HG03095 (cell line): Measurements from ENCODE around the gene BRD1.

Experiments used
- ATAC-seq: cut with Tn5 transposase; IDR thresholded peaks from one replicate; pipeline ENCODE4 v1.9.1; 2021; ENCODE audit warnings: moderate library complexity; ENCODE audit not compliant: unreplicated experiment

Gene BRD1

DNA sequence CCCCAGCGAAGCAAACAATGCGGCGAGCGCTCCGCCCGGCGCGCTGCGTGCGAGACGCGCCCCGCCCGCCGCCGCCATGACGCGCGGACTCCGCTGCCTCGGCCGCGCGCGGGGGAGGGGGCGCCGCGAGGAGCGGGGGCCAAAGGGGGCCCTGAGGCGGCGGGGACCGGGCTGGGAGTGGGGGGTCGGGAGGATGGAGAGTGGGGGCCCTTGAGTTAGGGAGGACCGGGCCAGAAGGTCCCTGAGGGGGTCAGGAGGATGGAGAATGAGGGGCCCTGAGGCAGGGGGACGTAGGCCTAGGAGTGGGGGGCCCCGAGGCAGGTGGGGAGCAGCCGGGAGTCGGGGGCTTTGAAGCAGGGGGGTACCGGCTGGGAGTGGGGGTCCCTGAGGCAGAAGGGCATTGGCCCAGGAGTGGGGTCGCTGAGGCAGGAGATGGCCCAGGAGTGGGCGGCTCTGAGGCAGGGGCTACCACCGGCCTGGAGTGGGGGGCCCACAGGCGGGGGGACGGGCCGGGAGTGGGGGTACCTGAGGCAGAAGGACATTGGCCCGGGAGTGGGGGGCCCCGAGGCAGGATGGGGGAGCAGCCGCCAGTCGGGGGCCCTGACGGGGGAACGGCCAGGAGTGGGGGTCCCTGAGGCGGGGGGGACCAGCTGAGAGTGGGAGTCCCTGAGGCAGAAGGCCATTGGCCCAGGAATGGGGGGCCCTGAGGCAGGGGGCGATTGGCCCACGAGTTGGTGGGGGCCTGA, at the start of gene BRD1:
BRD1 (minus strand) TSS at position 21 of the 746 bp plus-strand sequence. CDS start 3,556 bp downstream, outside the sequence.
- no peak for ATAC-seq

DNA sequence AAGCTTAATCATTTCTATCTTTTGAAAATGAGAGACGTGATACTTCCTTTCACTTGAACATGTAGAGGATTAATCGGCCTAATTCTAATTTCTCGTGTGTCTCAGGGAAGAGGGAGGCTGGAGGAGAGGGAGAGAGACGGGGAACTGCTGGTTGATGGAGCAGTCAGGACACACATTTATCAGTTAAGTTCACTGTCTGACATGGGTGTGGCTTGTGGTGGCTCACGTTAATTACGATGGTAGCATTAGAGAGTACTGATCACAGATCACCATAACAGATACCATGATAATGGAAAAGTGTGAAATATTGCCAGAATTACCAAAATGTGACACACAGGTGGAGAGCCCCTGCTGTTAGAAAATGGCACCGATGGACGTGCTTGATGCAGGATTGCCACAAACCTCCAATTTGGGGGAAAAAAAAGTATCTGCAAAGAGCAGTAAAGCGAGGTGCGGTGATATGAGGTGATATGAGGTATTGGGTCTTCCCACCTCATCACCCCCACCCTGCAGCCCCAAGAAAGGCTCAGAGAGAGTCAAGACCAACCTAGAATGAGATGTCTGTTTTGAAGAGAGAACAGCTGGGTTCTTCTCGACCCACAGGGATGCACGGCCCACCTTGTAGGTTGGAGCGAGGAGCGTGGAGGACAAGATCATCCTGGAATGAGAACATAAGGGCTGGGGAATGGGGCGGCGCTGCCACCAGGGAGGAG, 45.7 kb upstream of the BRD1 start:
- no peak for ATAC-seq

DNA sequence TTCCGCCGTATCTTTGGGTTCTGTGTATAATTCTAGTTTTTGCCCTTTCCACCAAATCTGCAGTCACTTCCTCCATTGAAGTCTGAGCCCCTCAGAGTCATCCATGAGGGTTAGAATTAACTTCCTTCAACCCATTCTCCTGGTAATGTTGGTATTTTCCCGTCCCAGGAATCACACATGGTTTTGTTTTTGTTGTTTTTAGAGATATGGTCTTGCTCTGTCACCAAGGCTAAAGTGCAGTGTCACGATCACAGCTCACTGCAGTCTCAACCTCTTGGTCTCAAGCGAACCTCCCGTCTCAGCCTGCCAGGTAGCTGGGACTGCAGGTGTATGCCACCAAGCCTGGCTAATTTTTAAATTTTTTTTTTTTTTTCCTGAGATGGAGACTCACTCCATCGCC, 44.7 kb upstream of the BRD1 start:
- ATAC-seq, result no peak

DNA sequence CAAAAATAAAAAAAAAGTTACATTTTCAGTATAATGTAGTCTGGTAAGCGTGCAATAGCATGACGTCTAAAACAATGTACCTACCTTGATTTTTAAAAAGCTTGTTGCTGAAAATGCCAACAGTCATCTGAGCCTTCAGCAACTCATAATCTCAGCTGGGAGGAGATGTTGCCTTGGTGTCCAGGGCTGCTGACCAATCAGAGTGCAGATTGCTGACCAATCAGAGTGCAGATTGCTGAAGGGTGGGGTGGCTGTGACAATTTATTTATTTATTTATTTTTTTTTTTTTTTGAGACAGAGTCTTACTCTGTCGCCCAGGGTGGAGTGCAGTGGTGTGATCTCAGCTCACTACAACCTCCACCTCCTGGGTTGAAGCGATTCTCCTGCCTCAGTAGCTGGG, 43.8 kb upstream of the BRD1 start:
- no peak for ATAC-seq

DNA sequence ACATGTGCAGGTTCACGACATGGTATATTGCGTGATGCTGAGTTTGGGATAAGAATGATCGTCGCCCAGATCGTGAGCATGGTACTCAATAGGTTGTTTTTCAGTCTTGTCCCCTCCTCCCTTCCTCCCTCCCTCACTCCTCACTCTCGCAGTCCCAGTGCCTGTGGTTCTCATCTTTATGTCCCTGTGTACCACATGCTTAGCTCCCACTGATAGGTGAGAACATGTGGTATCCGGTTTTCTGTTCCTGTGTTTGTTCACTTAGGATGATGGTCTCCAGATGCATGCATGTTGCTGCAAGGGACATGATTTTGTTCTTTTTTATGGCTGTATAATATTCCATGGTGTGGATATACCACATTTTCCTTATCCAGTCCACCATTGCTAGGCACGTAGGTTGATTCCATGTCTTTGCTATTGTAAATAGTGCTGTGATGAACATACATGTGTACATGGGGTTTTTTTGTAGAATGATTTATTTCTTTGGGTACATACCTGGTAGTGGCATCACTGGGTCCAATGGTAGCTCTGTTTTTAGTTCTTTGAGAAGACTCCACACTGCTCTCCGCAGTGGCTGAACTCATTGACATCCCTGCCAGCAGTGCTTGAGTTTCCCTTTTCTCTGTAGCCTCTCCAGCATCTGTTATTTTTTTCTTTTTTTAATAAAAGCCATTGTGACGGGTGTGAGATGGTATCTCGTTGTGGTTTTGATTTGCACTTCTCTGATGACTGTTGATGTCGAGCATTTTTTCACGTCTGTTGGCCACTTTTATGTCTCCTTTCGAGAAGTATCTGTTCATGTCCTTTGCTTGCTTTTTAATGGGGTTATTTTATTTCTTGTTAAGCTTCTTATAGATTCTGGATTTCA, 42.4 kb upstream of the BRD1 start:
- no peak for ATAC-seq

DNA sequence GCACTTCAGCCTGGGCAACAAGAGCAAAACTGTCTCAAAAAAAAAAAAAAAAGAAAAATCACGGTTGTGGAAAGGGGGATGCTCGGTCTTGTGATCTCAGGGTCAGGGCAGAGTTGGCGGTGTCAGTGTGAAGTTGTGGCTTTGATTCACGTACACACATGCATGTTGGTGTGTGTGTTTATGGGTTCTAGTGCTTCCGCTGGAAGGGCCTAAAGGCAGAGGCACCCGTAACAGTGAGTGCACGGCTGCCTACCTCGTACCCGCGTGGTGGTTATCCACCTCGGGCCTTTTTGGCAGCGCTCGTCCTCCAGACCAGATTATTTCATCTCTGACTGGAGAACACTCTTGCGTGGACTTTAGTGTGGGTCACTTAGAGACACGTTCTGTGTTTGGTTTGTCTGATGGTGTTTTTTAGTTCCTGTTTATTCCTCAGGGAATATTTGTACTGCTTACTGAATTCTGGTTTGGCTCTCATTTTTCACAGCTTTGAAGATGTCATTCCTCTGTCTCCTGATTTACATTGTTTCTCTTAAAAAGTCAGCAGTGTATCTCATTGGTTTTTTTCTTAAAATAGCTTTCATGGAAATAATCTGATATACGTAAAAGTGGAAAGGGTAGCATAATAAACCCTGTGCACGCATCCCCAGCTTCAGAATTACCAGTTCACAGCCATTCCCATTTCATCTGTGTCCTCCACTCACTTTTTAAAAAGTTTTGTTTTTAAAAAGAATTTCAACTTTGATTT, 41.6 kb upstream of the BRD1 start:
- no peak for ATAC-seq

DNA sequence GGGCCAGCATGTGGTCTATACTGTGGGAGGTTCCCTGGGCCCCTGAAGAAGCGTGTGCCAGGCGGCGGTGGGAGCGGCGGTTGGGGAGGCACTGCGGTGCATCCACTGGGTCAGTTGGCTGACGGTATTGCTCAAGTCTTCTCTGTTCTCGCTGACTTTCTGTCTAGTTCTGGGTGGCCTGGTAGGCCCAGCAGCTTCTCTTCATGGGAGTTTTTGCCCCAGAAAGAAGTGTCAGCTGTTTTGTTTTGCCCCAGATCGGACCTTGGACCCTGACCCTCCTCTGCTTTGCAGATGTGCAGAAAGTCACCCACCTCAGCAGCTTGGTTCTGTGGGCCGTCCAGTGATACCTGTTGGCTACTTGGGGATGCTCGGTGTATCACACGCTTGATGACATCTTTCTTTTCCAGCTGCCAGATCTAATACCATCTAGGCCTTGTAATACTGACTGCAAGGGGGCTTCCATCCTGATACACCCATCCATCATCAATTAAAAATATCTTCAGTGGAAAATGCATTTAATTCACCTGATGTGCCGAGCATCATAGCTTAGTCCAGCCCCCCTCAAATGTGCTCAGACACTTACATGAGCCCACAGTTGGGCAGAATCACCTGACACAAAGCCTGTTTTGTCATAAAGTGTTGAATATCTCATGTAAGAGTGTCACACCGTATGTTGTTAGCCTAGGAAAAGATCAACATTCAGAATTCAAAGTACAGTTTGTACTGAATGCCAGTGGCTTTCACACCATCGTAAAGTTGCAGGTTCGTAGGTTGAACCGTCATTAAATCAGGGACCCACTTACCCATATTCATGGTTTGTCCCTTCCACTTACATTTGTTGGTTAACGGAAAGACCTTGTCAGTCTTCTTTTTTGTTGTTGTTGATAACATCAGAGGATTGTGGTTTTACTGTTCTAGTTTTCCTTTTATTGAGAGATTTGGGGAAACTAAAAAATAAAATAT, 39.9 kb upstream of the BRD1 start:
- no peak for ATAC-seq

DNA sequence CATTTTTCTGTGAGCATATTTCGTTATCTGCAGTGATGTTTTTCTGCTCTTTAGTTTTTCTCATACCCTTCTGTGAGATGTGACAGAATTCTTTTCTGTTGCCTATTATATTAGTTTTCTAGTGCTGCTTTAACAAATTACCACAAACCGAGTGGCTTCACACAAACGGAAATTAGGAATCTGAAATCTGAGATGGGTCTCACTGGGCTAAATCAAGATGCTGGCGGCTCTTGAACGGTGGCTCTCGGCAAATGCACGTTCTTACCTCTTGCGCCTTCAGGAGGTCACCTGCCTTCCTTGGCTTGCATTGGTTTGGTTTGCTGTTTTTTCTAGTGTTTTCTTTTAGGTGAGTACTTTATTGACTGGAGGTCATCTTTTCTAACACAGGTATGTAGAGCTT, 39.0 kb upstream of the BRD1 start:
- ATAC-seq, result no peak

DNA sequence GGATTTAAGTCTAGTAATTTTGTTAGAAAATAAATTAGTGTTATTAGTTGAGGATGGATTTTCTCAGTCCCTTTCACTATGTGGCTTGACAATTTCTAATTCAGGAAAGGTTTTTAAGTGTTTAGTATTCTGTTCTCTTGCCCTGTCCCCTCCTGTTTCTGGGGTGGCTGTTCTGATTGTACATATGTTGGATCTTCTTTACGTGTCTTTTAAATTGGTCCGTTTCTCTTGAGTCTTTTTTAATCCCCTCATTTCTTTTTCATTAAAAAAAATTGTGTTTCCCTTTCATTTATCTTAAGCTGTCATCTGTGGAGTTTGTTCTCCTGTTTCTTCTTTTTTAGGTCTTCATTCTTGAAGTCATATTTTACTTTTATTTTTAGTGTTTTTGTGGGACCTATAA, 38.5 kb upstream of the BRD1 start:
- ATAC-seq, result no peak

DNA sequence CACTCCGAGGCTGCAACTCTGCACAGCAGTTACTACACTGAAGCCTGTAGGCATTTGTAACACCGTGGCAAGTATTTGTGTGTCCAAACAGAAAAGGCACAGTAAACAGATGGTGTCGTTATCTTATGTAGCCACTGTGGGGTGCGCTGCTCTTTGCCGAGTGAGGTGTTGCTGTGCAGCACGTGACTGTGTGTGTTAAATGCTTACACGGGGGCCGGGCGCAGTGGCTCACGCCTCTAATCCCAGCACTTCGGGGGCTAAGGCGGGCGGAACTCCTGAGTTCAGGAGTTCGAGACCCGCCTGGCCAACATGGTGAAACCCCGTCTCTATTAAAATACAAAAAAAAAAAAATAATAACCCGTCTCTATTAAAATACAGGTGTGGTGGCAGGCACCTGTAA, 37.5 kb upstream of the BRD1 start:
- ATAC-seq, result no peak

DNA sequence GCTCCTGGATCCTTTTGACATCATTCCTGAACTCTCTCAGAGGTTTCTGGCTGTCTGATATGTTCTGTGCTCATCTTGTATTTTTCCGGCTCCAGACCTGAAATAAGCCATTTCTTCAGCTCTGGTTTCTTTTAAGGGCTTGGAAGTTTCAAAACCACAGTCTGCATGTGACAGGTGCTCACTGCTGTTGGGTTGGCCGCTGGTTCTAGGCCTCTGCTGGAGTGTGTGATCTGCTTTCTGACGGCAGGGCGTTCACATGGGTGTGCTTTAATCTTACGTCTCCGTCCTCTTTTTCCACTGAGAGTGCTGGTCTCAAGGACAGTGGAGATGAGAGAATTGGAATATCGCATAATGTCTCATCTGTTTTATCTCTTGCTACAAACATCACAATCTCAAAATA, 36.3 kb upstream of the BRD1 start:
- ATAC-seq, result no peak

DNA sequence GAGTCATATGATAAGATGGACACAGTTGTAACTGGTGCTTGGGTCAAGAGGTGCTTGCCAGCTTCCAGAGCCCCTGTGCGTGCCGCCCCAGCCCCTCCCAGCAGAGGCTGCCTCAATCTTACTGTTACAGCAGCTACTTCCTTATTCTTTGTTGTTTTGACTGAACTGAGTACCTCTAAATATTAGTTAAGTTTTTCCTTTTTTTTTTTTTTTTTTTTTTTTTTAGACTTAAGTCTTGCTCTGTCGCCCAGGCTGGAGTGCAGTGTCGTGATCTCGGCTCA, 34.8 kb upstream of the BRD1 start:
- ATAC-seq, result no peak

DNA sequence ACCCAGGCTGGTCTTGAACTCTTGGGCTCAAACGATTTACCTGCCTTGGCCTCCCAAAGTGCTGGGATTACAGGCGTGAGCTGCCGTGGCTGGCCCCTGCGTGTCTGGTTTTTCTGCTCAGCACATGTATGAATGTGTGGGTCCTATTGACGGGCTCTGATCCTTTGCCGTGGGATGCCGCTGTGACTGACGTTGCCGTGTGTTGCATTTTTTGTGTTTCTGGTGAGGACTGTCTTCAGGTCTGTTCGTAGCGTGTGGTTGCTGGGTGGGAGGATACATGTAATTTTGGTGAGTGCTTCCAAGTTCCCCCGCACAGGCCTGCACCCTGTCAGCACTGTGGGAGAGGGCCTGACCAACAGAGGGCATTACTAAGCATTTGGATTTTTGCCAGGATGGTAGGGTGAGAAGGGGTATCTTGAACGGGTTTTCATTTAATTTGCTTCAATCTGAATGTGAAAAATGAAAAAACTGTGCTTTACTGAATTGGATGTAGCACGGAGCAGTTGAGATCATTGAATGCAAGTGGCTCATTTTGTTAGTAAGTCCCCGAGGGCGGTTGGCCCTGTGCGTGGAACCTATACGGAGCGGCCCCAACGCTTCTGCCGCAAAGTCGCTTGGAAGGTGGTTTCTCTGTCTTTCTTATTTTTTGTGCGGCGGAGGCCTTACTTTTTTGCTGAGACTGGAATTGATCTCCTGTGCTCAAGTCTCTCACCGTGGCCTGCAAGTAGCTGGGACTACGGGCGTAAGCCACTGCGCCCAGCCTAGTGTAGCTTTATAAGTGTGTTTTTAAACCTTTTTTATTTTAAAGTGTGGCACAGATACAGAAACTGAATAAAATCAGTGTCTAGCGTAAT, 34.2 kb upstream of the BRD1 start:
- no peak for ATAC-seq

DNA sequence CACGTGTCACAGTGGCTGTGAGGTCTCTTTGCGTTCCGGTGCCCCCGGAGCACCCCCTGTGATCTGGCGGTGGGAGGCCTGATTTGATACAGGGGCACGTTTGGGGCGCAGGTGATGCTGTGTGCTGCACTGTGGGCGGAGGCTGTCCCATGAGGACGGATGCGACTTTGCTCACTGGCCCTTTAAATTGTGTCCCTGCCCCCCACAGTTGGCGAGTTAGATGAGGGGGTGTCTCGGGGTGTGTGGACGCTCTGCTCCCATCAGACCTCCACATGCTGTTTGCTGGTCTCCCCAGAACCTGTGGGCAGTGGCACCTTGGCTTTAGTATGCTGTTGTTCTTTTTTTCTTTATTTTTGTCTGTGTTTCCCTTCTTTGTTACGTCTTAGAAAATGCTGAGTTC, 31.2 kb upstream of the BRD1 start:
- ATAC-seq, result no peak

DNA sequence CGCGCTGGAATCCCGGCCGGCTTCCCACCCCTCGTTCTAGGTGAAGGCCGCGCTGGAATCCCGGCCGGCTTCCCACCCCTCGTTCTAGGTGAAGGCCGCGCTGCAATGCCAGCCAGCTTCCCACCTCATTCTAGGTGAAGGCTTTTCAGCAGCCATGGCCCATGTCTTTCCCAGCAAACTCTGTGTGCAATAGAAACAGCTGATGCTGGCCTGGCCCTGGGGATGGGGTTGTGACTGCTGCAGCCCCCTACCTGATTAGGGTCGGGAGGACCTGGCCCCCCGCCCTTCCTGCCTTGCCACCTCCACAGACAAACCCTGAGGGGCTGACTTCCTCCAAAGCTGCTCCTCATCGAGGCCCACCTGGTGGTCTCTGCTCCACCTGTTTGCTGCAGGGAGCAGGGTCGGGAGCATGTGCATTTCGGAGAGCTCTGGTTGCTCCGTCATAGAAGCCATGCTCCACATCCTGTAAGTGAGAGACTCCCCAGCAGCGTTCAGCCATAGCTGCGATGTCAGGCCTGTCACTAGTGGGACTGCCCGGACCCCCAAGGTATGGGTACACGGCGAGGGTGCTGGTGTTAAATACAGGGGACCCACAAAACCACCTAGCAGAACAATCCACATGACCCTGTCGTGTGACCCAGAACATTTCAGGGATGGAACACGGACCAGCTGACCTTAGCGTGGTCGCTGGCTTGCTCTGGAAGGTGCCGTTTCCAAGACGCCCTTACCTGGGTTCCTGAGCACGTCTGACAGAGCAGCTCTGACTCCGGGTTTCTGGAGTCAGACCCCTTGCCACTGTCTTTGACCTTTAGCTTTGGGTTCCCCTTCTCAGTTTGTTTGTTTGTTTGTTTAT, 29.3 kb upstream of the BRD1 start:
- ATAC-seq, result no peak

DNA sequence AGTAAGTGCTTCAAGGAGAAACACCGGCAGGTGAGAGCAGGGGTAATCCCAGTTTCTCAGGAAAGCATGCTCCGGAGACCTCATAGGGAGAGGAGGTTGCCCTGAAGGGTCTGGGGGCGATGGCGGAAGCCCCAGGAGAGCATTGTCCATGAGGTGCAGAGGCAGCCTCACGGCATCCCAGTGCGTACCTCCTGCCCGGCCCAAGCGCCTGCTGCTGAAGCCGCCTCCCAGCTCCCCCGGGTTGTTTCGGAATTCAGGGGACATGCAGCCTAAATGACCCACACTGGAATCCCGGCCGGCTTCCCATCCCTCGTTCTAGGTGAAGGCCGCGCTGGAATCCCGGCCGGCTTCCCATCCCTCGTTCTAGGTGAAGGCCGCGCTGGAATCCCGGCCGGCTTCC, 28.7 kb upstream of the BRD1 start:
- ATAC-seq, result no peak

DNA sequence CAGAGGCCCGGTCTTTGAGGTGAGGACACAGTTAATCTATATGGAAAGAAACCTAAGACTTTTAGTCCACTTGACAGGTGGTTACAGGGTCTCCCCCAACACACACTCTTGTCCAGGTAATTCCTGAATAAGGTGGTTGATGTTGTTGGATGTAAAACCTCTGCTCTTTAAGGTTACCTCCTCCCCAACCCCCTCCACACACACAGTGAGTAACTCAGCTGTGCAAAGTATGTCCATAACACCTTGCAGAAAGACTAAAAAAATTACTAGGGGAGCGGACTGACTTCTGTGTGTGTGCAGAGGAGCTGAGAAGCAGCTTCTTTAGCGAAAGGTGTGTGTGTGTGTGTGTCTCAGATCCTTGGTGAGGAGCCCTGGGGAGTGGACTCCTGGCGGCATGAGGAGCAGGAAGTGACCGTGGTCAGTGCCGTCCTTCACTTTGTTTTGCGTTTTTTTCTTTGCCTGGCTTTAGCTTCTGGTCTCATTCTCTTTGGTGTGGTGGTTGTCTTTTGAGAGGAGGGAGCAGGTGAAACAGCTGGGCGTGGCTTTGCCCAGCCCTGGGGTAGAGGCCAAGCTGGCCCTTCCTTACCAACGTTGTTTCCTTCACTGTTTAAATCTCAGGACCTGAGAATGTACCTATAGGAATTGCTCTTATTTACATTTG, 27.7 kb upstream of the BRD1 start:
- no peak for ATAC-seq
